HepG2 (cell line): Measurements from ENCODE around the gene CR1. TPM values are rescaled to one million over a fixed set of nuclear protein-coding genes. Genes with fewer than 3 reads are reported as not detected.

Source experiments
- CREBL2 ChIP-seq: sonication (generic); formaldehyde crosslinking; IDR thresholded peaks from 2 replicates; pipeline ENCODE4 v1.8.1; 2023; ENCODE audit warnings: missing genetic modification reagents, mild to moderate bottlenecking, borderline replicate concordance
- FOXA1 ChIP-seq, 2 experiments: fragments of 450-650 bp in 1 of 2; sonication (generic) in 1 of 2; formaldehyde crosslinking in 1 of 2; IDR thresholded peaks; 2 replicates each; pipeline versions ENCODE4 v1.4.0 to v1.6.1; 2016 to 2020; ENCODE audit warnings: missing genetic modification reagents in 1 of 2
- HOXA5 ChIP-seq: sonication (generic); formaldehyde crosslinking; IDR thresholded peaks from 2 replicates; pipeline ENCODE4 v1.4.0; 2020; ENCODE audit warnings: missing genetic modification reagents
- MED13 ChIP-seq: sonication (generic); formaldehyde crosslinking; IDR thresholded peaks from 2 replicates; pipeline ENCODE4 v1.5.0; 2020; ENCODE audit warnings: missing genetic modification reagents
- MLLT10 ChIP-seq: sonication (generic); formaldehyde crosslinking; IDR thresholded peaks from 2 replicates; pipeline ENCODE4 v1.4.0; 2020; ENCODE audit warnings: missing genetic modification reagents
- NR2C2 ChIP-seq: sonication (generic); formaldehyde crosslinking; IDR thresholded peaks from 2 replicates; pipeline ENCODE4 v1.4.0; 2020; ENCODE audit warnings: missing genetic modification reagents, mild to moderate bottlenecking, moderate library complexity, borderline replicate concordance
- PPARG ChIP-seq: conservative IDR thresholded peaks from 2 replicates; pipeline ENCODE4 v1.6.1; 2016; ENCODE audit warnings: missing biosample characterization, missing genetic modification reagents
- PRDM4 ChIP-seq: sonication (generic); formaldehyde crosslinking; IDR thresholded peaks from 2 replicates; pipeline ENCODE4 v1.9.0; 2021; ENCODE audit warnings: missing genetic modification reagents, borderline replicate concordance
- ZFP91 ChIP-seq: sonication (generic); formaldehyde crosslinking; IDR thresholded peaks from 2 replicates; pipeline ENCODE4 v1.9.0; 2022; ENCODE audit warnings: missing genetic modification reagents, mild to moderate bottlenecking, borderline replicate concordance
- ZNF10 ChIP-seq: sonication (generic); formaldehyde crosslinking; IDR thresholded peaks from 2 replicates; pipeline ENCODE4 v1.4.0; 2020; ENCODE audit warnings: mild to moderate bottlenecking, low read depth, missing genetic modification reagents, borderline replicate concordance
- ZNF746 ChIP-seq: sonication (generic); formaldehyde crosslinking; IDR thresholded peaks from 2 replicates; pipeline ENCODE4 v1.8.0; 2022; ENCODE audit warnings: mild to moderate bottlenecking, missing genetic modification reagents
- polyA plus RNA-seq, 8 experiments: library from polyadenylated mRNA; depleted of rRNA in 3 of 8; stranded (reverse) in 7 of 8; unstranded in 1 of 8; fragments of >200 nt; fragmentation: Illumina TruSeq in 4 of 8; extraction: Trizol in 4 of 8; gene quantifications; 2 replicates each; pipeline versions ENCODE4 v1.2.1 to v1.2.3, GENCODE V29; 2011 to 2016; ENCODE audit warnings: low read depth in 4 of 8, missing spikeins in 1 of 8, mixed read lengths in 1 of 8; ENCODE audit not compliant: insufficient read depth in 1 of 8
- total RNA-seq, 5 experiments: library from RNA; depleted of rRNA; stranded (reverse); fragments of >200 nt; fragmentation: Illumina TruSeq; extraction: Trizol; gene quantifications; 2 replicates each; pipeline ENCODE4 v1.2.3, GENCODE V29; 2016; ENCODE audit warnings: low read depth in 1 of 5

The CR1 gene
- total and polyA plus RNA-seq, 2 of the 13 experiments (the other 11 are each of a cell fraction or from before 2014, with no cell fraction given), result not detected

- TF ChIP-seq CREBL2 (no peak), PPARG (CRISPR knock-in tag) (no peak), HOXA5 (CRISPR knock-in tag) (no peak), MLLT10 (CRISPR knock-in tag) (no peak), MED13 (CRISPR knock-in tag) (no peak), NR2C2 (CRISPR knock-in tag) (no peak), ZFP91 (no peak), PRDM4 (CRISPR knock-in tag) (no peak), FOXA1 (IDR thresholded peaks at IDR 0.05) (no peak), FOXA1 (CRISPR knock-in tag; IDR thresholded peaks at IDR 0.05) (no peak), ZNF10 (CRISPR knock-in tag) (no peak), ZNF746 (CRISPR knock-in tag) (no peak)
Observed at GRCh38 chr1:207516729-207517128, 20.8 kb downstream of the CR1 start (continued).
